ENCODE measurements around the gene TNRC6A. TPM values are rescaled to one million over a fixed set of nuclear protein-coding genes. Genes with fewer than 3 reads are reported as not detected.

The TNRC6A gene
- total and polyA plus RNA-seq, 2 experiments from 2014 or later: 93.1 to 124 TPM

DNA sequence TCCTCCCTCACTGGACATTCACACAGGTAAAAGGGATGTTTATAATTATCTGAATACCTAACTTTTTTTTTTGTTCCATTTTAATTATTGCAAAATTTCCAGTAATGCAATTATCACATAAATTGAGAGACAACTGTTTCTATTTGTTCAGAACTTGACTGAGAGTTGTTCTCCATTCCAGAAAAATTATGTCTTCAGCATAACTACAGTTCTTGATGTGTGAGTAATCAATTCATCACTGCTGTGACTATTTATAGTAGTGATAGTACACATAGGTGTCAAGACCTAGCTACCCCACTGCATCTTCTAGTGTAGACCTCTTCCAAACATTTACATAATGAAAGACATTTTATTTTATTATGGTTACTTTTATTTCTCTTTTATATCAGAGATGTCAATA lies 5.8 kb upstream of the TNRC6A start:
- ATAC-seq (no peak), DNase-seq (ENCODE audit: low spot score) (no peak)
- Histone ChIP-seq H3F3A (replicated peaks; ENCODE audit: low read depth) (no peaks in the 10 kb centered on the region), H3K79me2 (replicated peaks; ENCODE audit: insufficient read depth) (0 out of 2 replicates have a peak, but pooled peaks cover under 1% of the 10 kb centered on the region), H2AFZ (no peak overlapping the region), H3K36me3 (ENCODE audit: insufficient read depth) (no peaks in the 10 kb centered on the region), H3K9me2 (ENCODE audit: insufficient read depth) (no peaks in the 10 kb centered on the region), H4K20me1 (replicated peaks; ENCODE audit: insufficient read depth) (no peaks in the 10 kb centered on the region), H3K27me3 (ENCODE audit: insufficient read depth) (no peaks in the 10 kb centered on the region), H3K27ac (ENCODE audit: low read depth) (no peak overlapping the region), H3K4me1 (ENCODE audit: insufficient read depth) (peaks cover 6% of the 10 kb centered on the region), H3K4me2 (no peak overlapping the region), H3K4me3 (no peak overlapping the region)
- Mint-ChIP-seq H3K27me3 (ENCODE audit: insufficient read depth, low read depth, poor library complexity) (peaks cover 2% of the 10 kb centered on the region), H3K4me3 (no peak overlapping the region), H3K9me3 (peaks cover 2% of the 10 kb centered on the region; the same call in 2 of the 3 replicates), H3K4me1 (peaks cover 7% of the 10 kb centered on the region), H3K27ac (no peak overlapping the region), H3K36me3 (ENCODE audit: low read depth) (no peaks in the 10 kb centered on the region; the same call in 2 of the 3 replicates)
- TF ChIP-seq CREB1 (CRISPR knock-in tag; IDR thresholded peaks at IDR 0.05; ENCODE audit: low read depth): no peak
- no peak for TF ChIP-seq ZNF331 (CRISPR knock-in tag; IDR thresholded peaks at IDR 0.05; ENCODE audit: low read depth)
- TF ChIP-seq EZH2phosphoT487 (IDR thresholded peaks at IDR 0.05; ENCODE audit: unreplicated experiment): no peak
- no peak for TF ChIP-seq ZNF114 (CRISPR knock-in tag; IDR thresholded peaks at IDR 0.05)
- no peak for TF ChIP-seq EZH2 (IDR thresholded peaks at IDR 0.05; ENCODE audit: low read depth, unreplicated experiment)
- TF ChIP-seq, protein P1, sequence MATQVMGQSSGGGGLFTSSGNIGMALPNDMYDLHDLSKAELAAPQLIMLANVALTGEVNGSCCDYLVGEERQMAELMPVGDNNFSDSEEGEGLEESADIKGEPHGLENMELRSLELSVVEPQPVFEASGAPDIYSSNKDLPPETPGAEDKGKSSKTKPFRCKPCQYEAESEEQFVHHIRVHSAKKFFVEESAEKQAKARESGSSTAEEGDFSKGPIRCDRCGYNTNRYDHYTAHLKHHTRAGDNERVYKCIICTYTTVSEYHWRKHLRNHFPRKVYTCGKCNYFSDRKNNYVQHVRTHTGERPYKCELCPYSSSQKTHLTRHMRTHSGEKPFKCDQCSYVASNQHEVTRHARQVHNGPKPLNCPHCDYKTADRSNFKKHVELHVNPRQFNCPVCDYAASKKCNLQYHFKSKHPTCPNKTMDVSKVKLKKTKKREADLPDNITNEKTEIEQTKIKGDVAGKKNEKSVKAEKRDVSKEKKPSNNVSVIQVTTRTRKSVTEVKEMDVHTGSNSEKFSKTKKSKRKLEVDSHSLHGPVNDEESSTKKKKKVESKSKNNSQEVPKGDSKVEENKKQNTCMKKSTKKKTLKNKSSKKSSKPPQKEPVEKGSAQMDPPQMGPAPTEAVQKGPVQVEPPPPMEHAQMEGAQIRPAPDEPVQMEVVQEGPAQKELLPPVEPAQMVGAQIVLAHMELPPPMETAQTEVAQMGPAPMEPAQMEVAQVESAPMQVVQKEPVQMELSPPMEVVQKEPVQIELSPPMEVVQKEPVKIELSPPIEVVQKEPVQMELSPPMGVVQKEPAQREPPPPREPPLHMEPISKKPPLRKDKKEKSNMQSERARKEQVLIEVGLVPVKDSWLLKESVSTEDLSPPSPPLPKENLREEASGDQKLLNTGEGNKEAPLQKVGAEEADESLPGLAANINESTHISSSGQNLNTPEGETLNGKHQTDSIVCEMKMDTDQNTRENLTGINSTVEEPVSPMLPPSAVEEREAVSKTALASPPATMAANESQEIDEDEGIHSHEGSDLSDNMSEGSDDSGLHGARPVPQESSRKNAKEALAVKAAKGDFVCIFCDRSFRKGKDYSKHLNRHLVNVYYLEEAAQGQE (IDR thresholded peaks at IDR 0.05; ENCODE audit: unreplicated experiment): no peak
- TF ChIP-seq JUNB (IDR thresholded peaks at IDR 0.05; ENCODE audit: unreplicated experiment): no peak
- TF ChIP-seq, protein P2, sequence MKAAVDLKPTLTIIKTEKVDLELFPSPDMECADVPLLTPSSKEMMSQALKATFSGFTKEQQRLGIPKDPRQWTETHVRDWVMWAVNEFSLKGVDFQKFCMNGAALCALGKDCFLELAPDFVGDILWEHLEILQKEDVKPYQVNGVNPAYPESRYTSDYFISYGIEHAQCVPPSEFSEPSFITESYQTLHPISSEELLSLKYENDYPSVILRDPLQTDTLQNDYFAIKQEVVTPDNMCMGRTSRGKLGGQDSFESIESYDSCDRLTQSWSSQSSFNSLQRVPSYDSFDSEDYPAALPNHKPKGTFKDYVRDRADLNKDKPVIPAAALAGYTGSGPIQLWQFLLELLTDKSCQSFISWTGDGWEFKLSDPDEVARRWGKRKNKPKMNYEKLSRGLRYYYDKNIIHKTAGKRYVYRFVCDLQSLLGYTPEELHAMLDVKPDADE (IDR thresholded peaks at IDR 0.05): no peak
- TF ChIP-seq POLR2AphosphoS5 (IDR thresholded peaks at IDR 0.05; ENCODE audit: low read depth): no peak
- TF ChIP-seq, protein P3, sequence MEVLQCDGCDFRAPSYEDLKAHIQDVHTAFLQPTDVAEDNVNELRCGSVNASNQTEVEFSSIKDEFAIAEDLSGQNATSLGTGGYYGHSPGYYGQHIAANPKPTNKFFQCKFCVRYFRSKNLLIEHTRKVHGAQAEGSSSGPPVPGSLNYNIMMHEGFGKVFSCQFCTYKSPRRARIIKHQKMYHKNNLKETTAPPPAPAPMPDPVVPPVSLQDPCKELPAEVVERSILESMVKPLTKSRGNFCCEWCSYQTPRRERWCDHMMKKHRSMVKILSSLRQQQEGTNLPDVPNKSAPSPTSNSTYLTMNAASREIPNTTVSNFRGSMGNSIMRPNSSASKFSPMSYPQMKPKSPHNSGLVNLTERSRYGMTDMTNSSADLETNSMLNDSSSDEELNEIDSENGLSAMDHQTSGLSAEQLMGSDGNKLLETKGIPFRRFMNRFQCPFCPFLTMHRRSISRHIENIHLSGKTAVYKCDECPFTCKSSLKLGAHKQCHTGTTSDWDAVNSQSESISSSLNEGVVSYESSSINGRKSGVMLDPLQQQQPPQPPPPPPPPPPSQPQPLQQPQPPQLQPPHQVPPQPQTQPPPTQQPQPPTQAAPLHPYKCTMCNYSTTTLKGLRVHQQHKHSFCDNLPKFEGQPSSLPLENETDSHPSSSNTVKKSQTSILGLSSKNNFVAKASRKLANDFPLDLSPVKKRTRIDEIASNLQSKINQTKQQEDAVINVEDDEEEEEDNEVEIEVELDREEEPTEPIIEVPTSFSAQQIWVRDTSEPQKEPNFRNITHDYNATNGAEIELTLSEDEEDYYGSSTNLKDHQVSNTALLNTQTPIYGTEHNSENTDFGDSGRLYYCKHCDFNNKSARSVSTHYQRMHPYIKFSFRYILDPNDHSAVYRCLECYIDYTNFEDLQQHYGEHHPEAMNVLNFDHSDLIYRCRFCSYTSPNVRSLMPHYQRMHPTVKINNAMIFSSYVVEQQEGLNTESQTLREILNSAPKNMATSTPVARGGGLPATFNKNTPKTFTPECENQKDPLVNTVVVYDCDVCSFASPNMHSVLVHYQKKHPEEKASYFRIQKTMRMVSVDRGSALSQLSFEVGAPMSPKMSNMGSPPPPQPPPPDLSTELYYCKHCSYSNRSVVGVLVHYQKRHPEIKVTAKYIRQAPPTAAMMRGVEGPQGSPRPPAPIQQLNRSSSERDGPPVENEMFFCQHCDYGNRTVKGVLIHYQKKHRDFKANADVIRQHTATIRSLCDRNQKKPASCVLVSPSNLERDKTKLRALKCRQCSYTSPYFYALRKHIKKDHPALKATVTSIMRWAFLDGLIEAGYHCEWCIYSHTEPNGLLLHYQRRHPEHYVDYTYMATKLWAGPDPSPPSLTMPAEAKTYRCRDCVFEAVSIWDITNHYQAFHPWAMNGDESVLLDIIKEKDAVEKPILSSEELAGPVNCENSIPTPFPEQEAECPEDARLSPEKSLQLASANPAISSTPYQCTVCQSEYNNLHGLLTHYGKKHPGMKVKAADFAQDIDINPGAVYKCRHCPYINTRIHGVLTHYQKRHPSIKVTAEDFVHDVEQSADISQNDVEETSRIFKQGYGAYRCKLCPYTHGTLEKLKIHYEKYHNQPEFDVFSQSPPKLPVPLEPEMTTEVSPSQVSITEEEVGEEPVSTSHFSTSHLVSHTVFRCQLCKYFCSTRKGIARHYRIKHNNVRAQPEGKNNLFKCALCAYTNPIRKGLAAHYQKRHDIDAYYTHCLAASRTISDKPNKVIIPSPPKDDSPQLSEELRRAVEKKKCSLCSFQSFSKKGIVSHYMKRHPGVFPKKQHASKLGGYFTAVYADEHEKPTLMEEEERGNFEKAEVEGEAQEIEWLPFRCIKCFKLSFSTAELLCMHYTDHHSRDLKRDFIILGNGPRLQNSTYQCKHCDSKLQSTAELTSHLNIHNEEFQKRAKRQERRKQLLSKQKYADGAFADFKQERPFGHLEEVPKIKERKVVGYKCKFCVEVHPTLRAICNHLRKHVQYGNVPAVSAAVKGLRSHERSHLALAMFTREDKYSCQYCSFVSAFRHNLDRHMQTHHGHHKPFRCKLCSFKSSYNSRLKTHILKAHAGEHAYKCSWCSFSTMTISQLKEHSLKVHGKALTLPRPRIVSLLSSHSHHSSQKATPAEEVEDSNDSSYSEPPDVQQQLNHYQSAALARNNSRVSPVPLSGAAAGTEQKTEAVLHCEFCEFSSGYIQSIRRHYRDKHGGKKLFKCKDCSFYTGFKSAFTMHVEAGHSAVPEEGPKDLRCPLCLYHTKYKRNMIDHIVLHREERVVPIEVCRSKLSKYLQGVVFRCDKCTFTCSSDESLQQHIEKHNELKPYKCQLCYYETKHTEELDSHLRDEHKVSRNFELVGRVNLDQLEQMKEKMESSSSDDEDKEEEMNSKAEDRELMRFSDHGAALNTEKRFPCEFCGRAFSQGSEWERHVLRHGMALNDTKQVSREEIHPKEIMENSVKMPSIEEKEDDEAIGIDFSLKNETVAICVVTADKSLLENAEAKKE (CRISPR knock-in tag; IDR thresholded peaks at IDR 0.05): no peak
- TF ChIP-seq NANOG (IDR thresholded peaks at IDR 0.05; ENCODE audit: borderline replicate concordance): no peak
- no peak for TF ChIP-seq CTCF (conservative IDR thresholded peaks at IDR 0.05; ENCODE audit: low read depth in 2 of 2)
- no peak for TF ChIP-seq STAT1 (IDR thresholded peaks at IDR 0.05; ENCODE audit: unreplicated experiment)
